Glomerular endothelial cell (primary cell): ENCODE data around the gene AMBRA1. TPM values are rescaled to one million over a fixed set of nuclear protein-coding genes. Genes with fewer than 3 reads are reported as not detected.

Source experiments
- DNase-seq: peaks from one replicate; pipeline ENCODE4 v3.0.0-alpha.2; 2011; ENCODE audit warnings: low read depth, low spot score; ENCODE audit errors: extremely low read depth
- total RNA-seq: library from RNA; depleted of rRNA; stranded (reverse); fragments of >200 nt; gene quantifications from 2 replicates; pipeline ENCODE4 v1.2.3, GENCODE V29; 2015

Gene AMBRA1
- 25.2 and 38.5 TPM in 2 replicates for total RNA-seq

- DNase-seq = peak; percentile 81
These were observed at the start of gene AMBRA1 for GRCh38 chr11:46593550-46594373. TSS of gene AMBRA1 (minus strand) at chr11:46594023. CDS start at chr11:46548380, 45,643 bp downstream.

- DNase-seq = no peak
These were observed 49.7 kb upstream of the AMBRA1 start for GRCh38 chr11:46643531-46643930.

GRCh38 chr11:46642627-46643335 lies 49.0 kb upstream of the AMBRA1 start:
- DNase-seq = no peak

- no peak for DNase-seq
These were observed 47.8 kb upstream of the AMBRA1 start for GRCh38 chr11:46641639-46642038.

- no peak for DNase-seq
These were observed 46.4 kb upstream of the AMBRA1 start for GRCh38 chr11:46640036-46640788.

GRCh38 chr11:46639197-46639839 lies 45.5 kb upstream of the AMBRA1 start:
- DNase-seq = no peak

GRCh38 chr11:46637546-46637945 lies 43.7 kb upstream of the AMBRA1 start:
- DNase-seq = no peak

GRCh38 chr11:46635557-46636139 lies 41.8 kb upstream of the AMBRA1 start:
- DNase-seq = no peak

- no peak for DNase-seq
These were observed 39.7 kb upstream of the AMBRA1 start for GRCh38 chr11:46633291-46634217.

- DNase-seq = no peak
These were observed 38.7 kb upstream of the AMBRA1 start for GRCh38 chr11:46632502-46632901.

- no peak for DNase-seq
These were observed 37.9 kb upstream of the AMBRA1 start for GRCh38 chr11:46631676-46632075.

- DNase-seq = no peak
These were observed 36.4 kb upstream of the AMBRA1 start for GRCh38 chr11:46630237-46630636.

GRCh38 chr11:46628961-46629360 lies 35.1 kb upstream of the AMBRA1 start:
- DNase-seq = no peak

GRCh38 chr11:46625406-46625805 lies 31.6 kb upstream of the AMBRA1 start:
- DNase-seq = no peak

- DNase-seq = no peak
These were observed 25.0 kb upstream of the AMBRA1 start for GRCh38 chr11:46618837-46619236.

- no peak for DNase-seq
These were observed 24.1 kb upstream of the AMBRA1 start for GRCh38 chr11:46617972-46618314.

GRCh38 chr11:46617134-46617971 lies 23.5 kb upstream of the AMBRA1 start, which contains the start of the genes ATG13 and HARBI1:
TSS of gene ATG13 (plus strand) at chr11:46617553. CDS start at chr11:46644292, 26,739 bp downstream.
TSS of gene HARBI1 (minus strand) at chr11:46617227. CDS start at chr11:46616237, 990 bp downstream.
- DNase-seq = peak; percentile 75

GRCh38 chr11:46616551-46617133 lies 22.8 kb upstream of the AMBRA1 start:
- no peak for DNase-seq
